KMS-11 (cell line): Measurements from ENCODE around the gene LAPTM4A.

Source experiments
- H2AFZ ChIP-seq: fragments of 200-600 bp; sonication (generic); 2 replicates; pipeline ENCODE4 v1.6.1; 2016; ENCODE audit warnings: antibody characterized with exemption, mixed run types, low read depth
- H3K27ac ChIP-seq: fragments of 200-600 bp; sonication (generic); 2 replicates; pipeline ENCODE4 v1.6.1; 2016; ENCODE audit warnings: mild to moderate bottlenecking, mixed run types
- H3K27me3 ChIP-seq: fragments of 200-600 bp; sonication (generic); 2 replicates; pipeline ENCODE4 v1.6.1; 2017; ENCODE audit warnings: mild to moderate bottlenecking, low read depth, mixed run types, moderate library complexity; ENCODE audit not compliant: insufficient read depth
- H3K36me3 ChIP-seq: fragments of 200-600 bp; sonication (generic); 2 replicates; pipeline ENCODE4 v1.6.1; 2017; ENCODE audit warnings: mild to moderate bottlenecking, mixed run types; ENCODE audit not compliant: insufficient read depth
- H3K4me1 ChIP-seq: fragments of 200-600 bp; sonication (generic); 2 replicates; pipeline ENCODE4 v1.6.1; 2016; ENCODE audit warnings: mild to moderate bottlenecking, low read depth, mixed run types; ENCODE audit not compliant: poor library complexity, severe bottlenecking
- H3K4me2 ChIP-seq: fragments of 200-600 bp; sonication (generic); 2 replicates; pipeline ENCODE4 v1.7.0; 2016; ENCODE audit warnings: mild to moderate bottlenecking, mixed run types
- H3K4me3 ChIP-seq: fragments of 200-600 bp; sonication (generic); IDR thresholded peaks from 2 replicates; pipeline ENCODE4 v1.6.1; 2017; ENCODE audit warnings: low read depth, low read length, mixed read lengths; ENCODE audit not compliant: insufficient read depth
- H3K79me2 ChIP-seq: fragments of 200-600 bp; sonication (generic); 2 replicates; pipeline ENCODE4 v1.6.1; 2016; ENCODE audit warnings: low read depth, mixed run types; ENCODE audit not compliant: insufficient read depth
- H3K9ac ChIP-seq: fragments of 200-600 bp; sonication (generic); 2 replicates; pipeline ENCODE4 v1.6.1; 2016; ENCODE audit warnings: mild to moderate bottlenecking, mixed run types
- H4K20me1 ChIP-seq: fragments of 200-600 bp; sonication (generic); 2 replicates; pipeline ENCODE4 v1.6.1; 2016; ENCODE audit warnings: mild to moderate bottlenecking, mixed run types; ENCODE audit not compliant: insufficient read depth
- TF ChIP-seq, protein P1 (sequence below): fragments of 200-600 bp; sonication (generic); conservative IDR thresholded peaks from 2 replicates; pipeline ENCODE4 v1.6.1; 2017; ENCODE audit warnings: low read depth, mild to moderate bottlenecking, antibody characterized with exemption, low read length, moderate library complexity, mixed read lengths

Gene LAPTM4A

DNA sequence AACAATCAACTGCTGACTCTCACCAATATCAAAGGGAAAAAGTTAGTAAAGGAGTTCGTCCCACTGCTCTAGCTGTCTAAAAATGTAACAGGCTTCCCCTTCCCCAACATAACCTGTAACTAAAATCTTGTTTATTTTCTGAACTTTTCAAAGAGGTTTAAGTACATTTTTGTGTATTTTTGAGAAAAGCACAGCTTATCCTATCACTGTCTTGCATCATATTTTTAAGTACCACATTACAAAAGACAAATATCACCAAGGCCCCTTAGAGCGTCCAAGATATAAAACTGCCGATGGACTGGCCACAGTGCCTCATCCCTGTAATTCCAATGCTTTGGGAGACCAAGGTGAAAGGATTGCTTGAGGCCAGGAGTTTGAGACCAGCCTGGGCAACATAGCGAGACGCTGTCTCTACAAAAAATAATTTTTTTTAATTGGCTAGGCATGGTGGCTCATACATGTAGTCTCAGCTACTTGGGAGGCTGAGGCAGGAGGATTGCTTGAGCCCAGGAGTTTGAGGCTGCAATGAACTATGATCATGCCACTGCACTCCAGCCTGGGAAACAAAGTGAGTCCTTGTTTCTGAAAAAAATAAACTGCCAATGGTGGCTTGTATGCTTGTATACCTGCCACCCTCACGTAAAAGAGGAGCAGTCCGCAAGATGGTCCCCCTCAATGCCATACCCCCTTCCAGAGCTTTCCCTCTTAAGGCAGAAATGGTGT is 21.2 kb upstream of the LAPTM4A start:
- Histone ChIP-seq H4K20me1 (no peaks in the 10 kb centered on the region), H3K4me3 (no peak overlapping the region), H3K79me2 (no peaks in the 10 kb centered on the region), H2AFZ (no peak overlapping the region), H3K4me1 (no peaks in the 10 kb centered on the region), H3K36me3 (no peaks in the 10 kb centered on the region), H3K9ac (no peak overlapping the region), H3K27me3 (no peaks in the 10 kb centered on the region), H3K4me2 (no peak overlapping the region), H3K27ac (no peak overlapping the region)
- TF ChIP-seq, protein P1, sequence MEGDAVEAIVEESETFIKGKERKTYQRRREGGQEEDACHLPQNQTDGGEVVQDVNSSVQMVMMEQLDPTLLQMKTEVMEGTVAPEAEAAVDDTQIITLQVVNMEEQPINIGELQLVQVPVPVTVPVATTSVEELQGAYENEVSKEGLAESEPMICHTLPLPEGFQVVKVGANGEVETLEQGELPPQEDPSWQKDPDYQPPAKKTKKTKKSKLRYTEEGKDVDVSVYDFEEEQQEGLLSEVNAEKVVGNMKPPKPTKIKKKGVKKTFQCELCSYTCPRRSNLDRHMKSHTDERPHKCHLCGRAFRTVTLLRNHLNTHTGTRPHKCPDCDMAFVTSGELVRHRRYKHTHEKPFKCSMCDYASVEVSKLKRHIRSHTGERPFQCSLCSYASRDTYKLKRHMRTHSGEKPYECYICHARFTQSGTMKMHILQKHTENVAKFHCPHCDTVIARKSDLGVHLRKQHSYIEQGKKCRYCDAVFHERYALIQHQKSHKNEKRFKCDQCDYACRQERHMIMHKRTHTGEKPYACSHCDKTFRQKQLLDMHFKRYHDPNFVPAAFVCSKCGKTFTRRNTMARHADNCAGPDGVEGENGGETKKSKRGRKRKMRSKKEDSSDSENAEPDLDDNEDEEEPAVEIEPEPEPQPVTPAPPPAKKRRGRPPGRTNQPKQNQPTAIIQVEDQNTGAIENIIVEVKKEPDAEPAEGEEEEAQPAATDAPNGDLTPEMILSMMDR: no peak

DNA sequence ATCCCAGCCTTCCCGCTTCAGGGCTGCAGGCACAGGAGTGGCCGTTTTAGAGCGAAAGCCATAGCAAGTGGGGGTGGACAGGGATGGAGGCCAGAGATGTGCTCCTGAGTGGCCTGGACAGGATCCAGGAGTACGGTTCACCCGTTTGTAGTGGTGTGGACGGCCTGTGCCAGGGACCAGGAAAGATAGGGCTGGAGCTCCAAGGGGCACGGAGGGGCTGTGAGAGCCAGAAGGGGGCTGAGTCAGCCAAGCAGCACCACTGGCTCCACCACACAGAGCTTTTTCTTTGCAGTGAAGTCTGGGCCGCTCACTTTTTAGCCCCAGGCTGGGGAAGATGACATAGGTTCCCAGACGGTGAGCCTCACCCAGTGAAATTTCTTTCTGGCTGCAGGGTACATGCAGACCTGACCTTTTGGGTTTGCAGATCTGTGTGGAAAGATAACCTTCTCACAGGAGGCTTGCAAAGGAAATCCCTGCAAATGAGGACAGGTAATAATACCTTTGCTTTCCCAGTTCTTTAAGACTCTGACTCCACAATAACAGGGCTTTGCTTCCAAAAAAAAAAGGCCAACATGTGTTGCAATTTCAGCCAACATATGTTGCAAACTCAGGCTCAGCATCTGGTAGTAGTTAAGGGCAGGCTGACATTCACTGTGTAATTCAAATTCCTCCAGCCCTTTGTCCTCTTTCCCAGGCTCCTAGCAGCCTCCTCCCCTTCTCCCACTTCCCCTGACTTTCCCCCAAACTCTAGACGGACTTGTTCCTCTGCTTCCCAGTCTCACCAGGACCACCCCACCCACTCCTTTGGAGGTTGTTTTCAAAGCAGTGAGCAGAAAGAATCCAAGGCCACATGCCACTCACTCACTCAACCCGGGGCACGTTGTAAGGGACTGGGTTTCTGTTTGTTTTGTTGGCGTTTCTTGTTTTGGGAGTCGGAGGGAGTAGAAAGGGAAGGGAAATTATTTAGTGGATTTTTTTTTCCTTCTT is 20.3 kb upstream of the LAPTM4A start:
- Histone ChIP-seq H3K4me3 (no peak overlapping the region), H3K4me2 (no peak overlapping the region), H3K9ac (no peak overlapping the region), H3K4me1 (peaks cover 1% of the 10 kb centered on the region), H3K27ac (no peak overlapping the region), H3K36me3 (no peaks in the 10 kb centered on the region), H3K27me3 (no peaks in the 10 kb centered on the region), H3K79me2 (no peaks in the 10 kb centered on the region), H2AFZ (no peak overlapping the region), H4K20me1 (no peaks in the 10 kb centered on the region)
- TF ChIP-seq, protein P1: no peak

DNA sequence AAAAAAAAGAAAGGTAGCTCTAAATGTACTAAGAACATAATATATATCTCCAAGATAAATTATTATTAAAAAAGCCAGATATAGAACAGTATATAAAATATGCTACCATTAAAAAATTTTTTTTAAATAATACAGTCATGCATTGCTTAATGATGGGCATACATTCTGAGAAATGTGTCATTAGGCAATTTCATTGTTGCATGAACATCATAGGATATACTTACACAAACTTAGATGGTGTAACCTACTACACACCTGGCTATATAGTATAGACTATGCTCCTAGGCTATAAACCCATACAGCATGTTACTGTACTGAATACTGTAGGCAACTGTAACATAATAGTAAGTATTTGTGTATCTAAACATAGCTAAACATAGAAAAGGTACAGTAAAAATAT is 18.3 kb upstream of the LAPTM4A start:
- H3K36me3 ChIP-seq: no peaks in the 10 kb centered on the region
- H3K27ac ChIP-seq: no peak overlapping the region
- no peaks in the 10 kb centered on the region for H3K27me3 ChIP-seq
- no peak overlapping the region for H3K9ac ChIP-seq
- H2AFZ ChIP-seq: no peak overlapping the region
- H4K20me1 ChIP-seq: no peaks in the 10 kb centered on the region
- TF ChIP-seq, protein P1: no peak
- no peak overlapping the region for H3K4me2 ChIP-seq
- no peaks in the 10 kb centered on the region for H3K79me2 ChIP-seq
- no peak overlapping the region for H3K4me3 ChIP-seq
- H3K4me1 ChIP-seq: peaks cover 8% of the 10 kb centered on the region

DNA sequence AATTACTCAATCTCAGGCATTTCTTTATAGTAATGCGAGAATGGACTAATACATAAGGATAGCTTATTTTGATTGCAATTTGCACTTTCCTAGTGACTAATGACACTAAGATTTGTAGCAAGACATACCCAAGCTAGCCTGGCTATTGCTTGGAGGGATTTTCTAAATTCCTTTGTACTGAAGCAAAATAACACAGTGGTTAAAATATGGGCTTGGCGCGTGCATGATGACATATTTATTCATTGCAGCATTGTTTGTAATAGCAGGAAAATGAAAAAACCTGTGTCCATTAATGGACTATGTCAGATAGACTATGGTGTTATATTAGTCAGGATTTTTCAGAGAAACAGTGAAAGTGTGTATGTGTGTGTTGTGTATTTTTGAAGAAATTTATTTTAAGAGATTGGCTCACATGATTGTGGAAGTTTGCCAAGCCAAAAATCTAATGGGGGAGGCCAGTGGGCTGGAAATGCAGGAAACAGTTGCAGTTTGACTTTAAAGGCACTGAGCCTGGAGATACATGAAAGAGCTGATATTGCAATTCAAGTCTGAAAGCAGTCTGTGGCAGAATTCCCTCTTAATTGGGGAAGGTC is 16.7 kb upstream of the LAPTM4A start:
- H3K4me1 ChIP-seq: peaks cover 8% of the 10 kb centered on the region
- H3K79me2 ChIP-seq: no peaks in the 10 kb centered on the region
- H3K36me3 ChIP-seq: no peaks in the 10 kb centered on the region
- H4K20me1 ChIP-seq: no peaks in the 10 kb centered on the region
- no peaks in the 10 kb centered on the region for H3K27me3 ChIP-seq
- no peak overlapping the region for H2AFZ ChIP-seq
- no peak overlapping the region for H3K4me3 ChIP-seq
- H3K27ac ChIP-seq: no peak overlapping the region
- TF ChIP-seq, protein P1: no peak
- H3K9ac ChIP-seq: no peak overlapping the region
- no peak overlapping the region for H3K4me2 ChIP-seq
